PC-3 (cell line): ENCODE measurements around the gene TM9SF4. TPM values are rescaled to one million over a fixed set of nuclear protein-coding genes. Genes with fewer than 3 reads are reported as not detected.

Experiments used
- ATAC-seq: fragments of 200-7000 bp; cut with Tn5 transposase; 2 replicates; pipeline ENCODE4 v1.9.1; 2020; ENCODE audit warnings: mild to moderate bottlenecking, moderate library complexity
- BruUV-seq: library from RNA; stranded (reverse); fragments of 400-500 nt; replicated peaks from 2 replicates; lab custom pipeline; 2021; lab: Mats Ljungman, UMichigan
- CTCF ChIA-PET: fragments of 300-600 bp; sonication (Branson Sonifier 250); formaldehyde crosslinking; loops from one replicate; lab custom pipeline; 2022; ENCODE audit warnings: antibody characterized with exemption; lab: Charles Lee
- POLR2A ChIA-PET: fragments of 300-600 bp; sonication (Branson Sonifier 250); formaldehyde crosslinking; loops from one replicate; lab custom pipeline; 2022; ENCODE audit warnings: antibody characterized with exemption; ENCODE audit not compliant: unreplicated experiment; lab: Charles Lee
- DNase-seq: peaks from one replicate; pipeline ENCODE4 v3.0.0-alpha.2; 2015
- H2AFZ ChIP-seq: fragments of 300-600 bp; sonication (generic); 2 replicates; pipeline ENCODE4 v1.6.0; 2016; ENCODE audit warnings: antibody characterized with exemption, low read length
- H3F3A ChIP-seq: fragments of 300-600 bp; sonication (generic); one replicate; pipeline ENCODE4 v1.6.0; 2017; ENCODE audit warnings: antibody characterized with exemption, low read length, control low read depth, mild to moderate bottlenecking; ENCODE audit not compliant: unreplicated experiment
- H3K27ac ChIP-seq: fragments of 300-600 bp; sonication (generic); 2 replicates; pipeline ENCODE4 v1.5.1; 2016; ENCODE audit warnings: mild to moderate bottlenecking, low read length
- H3K27me3 ChIP-seq: fragments of 300-600 bp; sonication (generic); 2 replicates; pipeline ENCODE4 v1.6.1; 2016; ENCODE audit warnings: low read length, mixed read lengths
- H3K36me3 ChIP-seq: fragments of 300-600 bp; sonication (generic); 2 replicates; pipeline ENCODE4 v1.6.1; 2016; ENCODE audit warnings: low read depth, mixed run types, low read length, mixed read lengths
- H3K4me1 ChIP-seq: fragments of 300-600 bp; sonication (generic); 2 replicates; pipeline ENCODE4 v1.5.1; 2016; ENCODE audit warnings: low read length; ENCODE audit not compliant: insufficient read depth
- H3K4me2 ChIP-seq: fragments of 300-600 bp; sonication (generic); 2 replicates; pipeline ENCODE4 v1.6.0; 2016; ENCODE audit warnings: low read length
- H3K4me3 ChIP-seq: fragments of 300-600 bp; sonication (generic); 2 replicates; pipeline ENCODE4 v1.5.1; 2016; ENCODE audit warnings: mild to moderate bottlenecking, low read length, mixed read lengths
- H3K79me2 ChIP-seq: fragments of 300-600 bp; sonication (generic); 2 replicates; pipeline ENCODE4 v1.6.1; 2017; ENCODE audit warnings: low read length, mixed read lengths
- H3K9ac ChIP-seq: fragments of 300-600 bp; sonication (generic); 2 replicates; pipeline ENCODE4 v1.6.0; 2016; ENCODE audit warnings: mild to moderate bottlenecking, low read length
- H3K9me2 ChIP-seq: fragments of 300-600 bp; sonication (generic); replicated peaks from 2 replicates; pipeline ENCODE4 v1.6.1; 2016; ENCODE audit warnings: mixed run types, low read length, mixed read lengths
- H3K9me3 ChIP-seq: fragments of 300-600 bp; sonication (generic); 2 replicates; pipeline ENCODE4 v1.6.1; 2016; ENCODE audit warnings: low read length, mixed read lengths
- H4K20me1 ChIP-seq: fragments of 300-600 bp; sonication (generic); 2 replicates; pipeline ENCODE4 v1.6.1; 2016; ENCODE audit warnings: low read length, mixed read lengths
- EZH2 ChIP-seq: fragments of 300-600 bp; sonication (generic); IDR thresholded peaks from one replicate; pipeline ENCODE4 v1.6.1; 2017; ENCODE audit warnings: antibody characterized with exemption, mild to moderate bottlenecking, low read length; ENCODE audit not compliant: unreplicated experiment
- EZH2phosphoT487 ChIP-seq: fragments of 300-600 bp; sonication (generic); IDR thresholded peaks from 2 replicates; pipeline ENCODE4 v1.6.1; 2018; ENCODE audit warnings: mild to moderate bottlenecking, antibody characterized with exemption, low read length, borderline replicate concordance
- intact Hi-C: fragments of 100-400 bp; cut with micrococcal nuclease; formaldehyde crosslinking; loops from 2 replicates; pipeline ENCODE4 v1.9.0; 2023
- total RNA-seq: library from RNA; depleted of rRNA; stranded (reverse); fragments of >200 nt; gene quantifications from 2 replicates; pipeline ENCODE4 v1.2.3, GENCODE V29; 2014
- TF ChIP-seq, protein P1 (sequence below): fragments of 300-600 bp; sonication (generic); conservative IDR thresholded peaks from 2 replicates; pipeline ENCODE4 v1.5.1; 2017; ENCODE audit warnings: antibody characterized with exemption, low read depth, mild to moderate bottlenecking, low read length

Gene TM9SF4
- total RNA-seq, 1 experiment from 2014 or later = 32.6 TPM

DNA sequence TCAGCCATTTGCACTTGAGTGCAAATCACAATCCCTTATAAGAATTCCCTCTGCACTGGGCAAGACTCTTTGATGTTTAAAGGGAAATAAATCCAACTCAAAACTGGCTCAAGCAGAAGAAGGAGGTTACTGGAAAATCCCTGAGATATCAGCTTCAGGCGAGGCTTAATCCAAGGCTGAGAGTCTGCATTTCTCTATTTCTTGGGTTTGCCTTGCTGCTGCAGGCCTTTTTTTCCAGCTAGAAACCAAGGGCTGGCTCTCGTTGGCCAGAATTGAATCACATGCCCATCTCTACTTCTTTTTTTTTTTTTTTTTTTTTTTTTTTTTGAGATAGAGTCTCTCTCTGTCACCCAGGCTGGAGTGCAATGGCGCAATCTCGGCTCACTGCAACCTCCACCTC lies 45.8 kb upstream of the TM9SF4 start:
- Histone ChIP-seq H3K9ac (no peak overlapping the region), H3K36me3 (no peaks in the 10 kb centered on the region), H3K4me1 (no peaks in the 10 kb centered on the region), H3K9me2 (no peaks in the 10 kb centered on the region), H3K27ac (no peak overlapping the region), H3K27me3 (peaks cover 58% of the 10 kb centered on the region), H3F3A (no peaks in the 10 kb centered on the region), H2AFZ (no peak overlapping the region), H4K20me1 (no peaks in the 10 kb centered on the region), H3K4me2 (no peak overlapping the region), H3K79me2 (no peaks in the 10 kb centered on the region), H3K4me3 (no peak overlapping the region), H3K9me3 (no peaks in the 10 kb centered on the region)
- TF ChIP-seq EZH2phosphoT487 (no peak), EZH2 (no peak)
- TF ChIP-seq, protein P1, sequence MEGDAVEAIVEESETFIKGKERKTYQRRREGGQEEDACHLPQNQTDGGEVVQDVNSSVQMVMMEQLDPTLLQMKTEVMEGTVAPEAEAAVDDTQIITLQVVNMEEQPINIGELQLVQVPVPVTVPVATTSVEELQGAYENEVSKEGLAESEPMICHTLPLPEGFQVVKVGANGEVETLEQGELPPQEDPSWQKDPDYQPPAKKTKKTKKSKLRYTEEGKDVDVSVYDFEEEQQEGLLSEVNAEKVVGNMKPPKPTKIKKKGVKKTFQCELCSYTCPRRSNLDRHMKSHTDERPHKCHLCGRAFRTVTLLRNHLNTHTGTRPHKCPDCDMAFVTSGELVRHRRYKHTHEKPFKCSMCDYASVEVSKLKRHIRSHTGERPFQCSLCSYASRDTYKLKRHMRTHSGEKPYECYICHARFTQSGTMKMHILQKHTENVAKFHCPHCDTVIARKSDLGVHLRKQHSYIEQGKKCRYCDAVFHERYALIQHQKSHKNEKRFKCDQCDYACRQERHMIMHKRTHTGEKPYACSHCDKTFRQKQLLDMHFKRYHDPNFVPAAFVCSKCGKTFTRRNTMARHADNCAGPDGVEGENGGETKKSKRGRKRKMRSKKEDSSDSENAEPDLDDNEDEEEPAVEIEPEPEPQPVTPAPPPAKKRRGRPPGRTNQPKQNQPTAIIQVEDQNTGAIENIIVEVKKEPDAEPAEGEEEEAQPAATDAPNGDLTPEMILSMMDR = no peak
- POLR2A ChIA-PET = interaction anchor here (0.7 kb wide), 1 partner anchor 137 kb away, joined by 17 read pairs; no protein-coding TSS in a partner anchor
- no peak for ATAC-seq
- BruUV-seq = no TSS peak
- DNase-seq = no peak
- CTCF ChIA-PET = no interaction called here
- intact Hi-C loops = no loop called here

DNA sequence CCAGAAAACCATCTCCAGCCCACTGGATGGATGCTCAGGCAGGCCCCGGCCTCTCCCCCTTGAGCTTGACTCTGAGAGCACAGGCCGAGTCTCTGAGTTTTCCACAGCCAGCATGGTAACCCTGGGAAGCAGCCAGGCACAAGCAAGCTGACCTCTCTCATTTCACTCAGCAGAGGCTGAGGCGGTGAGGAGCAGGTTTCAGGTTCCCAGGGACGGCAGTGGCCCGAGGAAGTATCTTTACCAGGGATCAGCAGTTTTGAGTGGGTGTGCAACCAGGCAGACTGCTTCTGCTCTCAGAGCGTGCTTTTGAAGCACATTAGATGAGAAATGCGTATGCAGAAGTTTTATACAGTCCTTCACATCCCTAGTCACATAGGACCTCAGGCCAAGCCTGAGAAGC lies 44.8 kb upstream of the TM9SF4 start:
- H3F3A ChIP-seq = no peaks in the 10 kb centered on the region
- H3K9ac ChIP-seq = no peak overlapping the region
- no peak overlapping the region for H3K4me3 ChIP-seq
- H3K79me2 ChIP-seq = no peaks in the 10 kb centered on the region
- CTCF ChIA-PET = no interaction called here
- POLR2A ChIA-PET = no interaction called here
- H3K27ac ChIP-seq = no peak overlapping the region
- peaks cover 57% of the 10 kb centered on the region for H3K27me3 ChIP-seq
- intact Hi-C loops = no loop called here
- no TSS peak for BruUV-seq
- TF ChIP-seq, protein P1 = no peak
- TF ChIP-seq EZH2phosphoT487 = no peak
- no peak for TF ChIP-seq EZH2
- no peak for DNase-seq
- H4K20me1 ChIP-seq = no peaks in the 10 kb centered on the region
- no peaks in the 10 kb centered on the region for H3K4me1 ChIP-seq
- H3K9me2 ChIP-seq = no peaks in the 10 kb centered on the region
- no peaks in the 10 kb centered on the region for H3K36me3 ChIP-seq
- no peak for ATAC-seq
- no peaks in the 10 kb centered on the region for H3K9me3 ChIP-seq
- no peak overlapping the region for H3K4me2 ChIP-seq
- H2AFZ ChIP-seq = no peak overlapping the region

DNA sequence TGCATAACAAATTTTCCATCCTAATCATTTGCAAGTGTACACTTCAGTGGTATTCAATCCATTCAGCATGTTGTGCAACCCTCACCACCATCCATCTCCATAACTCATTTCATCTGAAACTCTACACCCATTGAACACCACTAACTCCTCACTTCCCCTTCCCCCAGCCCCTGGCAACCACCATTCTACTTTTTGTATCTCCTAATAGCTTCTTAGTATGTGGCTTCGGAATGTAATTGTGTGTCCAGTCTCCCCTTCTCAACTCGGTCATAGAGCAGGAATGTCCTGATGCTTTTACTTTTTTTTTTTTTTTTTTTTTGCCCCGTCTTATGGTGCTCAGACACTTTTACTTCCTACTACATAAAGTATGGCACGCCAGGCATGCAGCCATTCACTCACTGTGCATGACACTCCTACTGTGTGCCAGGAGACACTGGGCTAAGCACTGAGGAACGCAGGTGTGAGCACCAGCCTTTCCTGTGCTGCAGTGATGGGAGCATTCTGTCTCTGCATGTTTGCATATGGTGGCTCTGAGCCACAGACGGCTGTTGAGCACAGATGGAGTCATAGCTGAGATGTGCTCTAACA lies 42.2 kb upstream of the TM9SF4 start:
- Histone ChIP-seq H3K4me1 (no peaks in the 10 kb centered on the region), H4K20me1 (no peaks in the 10 kb centered on the region), H3K27ac (no peak overlapping the region), H3K9me3 (no peaks in the 10 kb centered on the region), H3K27me3 (peaks cover 48% of the 10 kb centered on the region), H3F3A (no peaks in the 10 kb centered on the region), H3K79me2 (no peaks in the 10 kb centered on the region), H3K9me2 (no peaks in the 10 kb centered on the region), H3K9ac (no peak overlapping the region), H2AFZ (no peak overlapping the region), H3K36me3 (no peaks in the 10 kb centered on the region), H3K4me3 (no peak overlapping the region), H3K4me2 (no peak overlapping the region)
- TF ChIP-seq EZH2phosphoT487 (no peak), EZH2 (no peak)
- TF ChIP-seq, protein P1 = no peak
- intact Hi-C loops = no loop called here
- no peak for ATAC-seq
- ChIA-PET CTCF (no interaction called here), POLR2A (no interaction called here)
- DNase-seq = peak; percentile 24
- no TSS peak for BruUV-seq
